Activated CD8-positive, alpha-beta memory T cell treated with anti-CD3 and anti-CD28 coated beads for 4 hours (primary cell): ENCODE measurements around the gene ACSF3.

Experiments
- DNase-seq, 2 donors: peaks; one replicate each; pipeline ENCODE4 v3.0.0-alpha.2; 2020; ENCODE audit warnings: low read depth in 2 of 2

ACSF3 gene

DNA sequence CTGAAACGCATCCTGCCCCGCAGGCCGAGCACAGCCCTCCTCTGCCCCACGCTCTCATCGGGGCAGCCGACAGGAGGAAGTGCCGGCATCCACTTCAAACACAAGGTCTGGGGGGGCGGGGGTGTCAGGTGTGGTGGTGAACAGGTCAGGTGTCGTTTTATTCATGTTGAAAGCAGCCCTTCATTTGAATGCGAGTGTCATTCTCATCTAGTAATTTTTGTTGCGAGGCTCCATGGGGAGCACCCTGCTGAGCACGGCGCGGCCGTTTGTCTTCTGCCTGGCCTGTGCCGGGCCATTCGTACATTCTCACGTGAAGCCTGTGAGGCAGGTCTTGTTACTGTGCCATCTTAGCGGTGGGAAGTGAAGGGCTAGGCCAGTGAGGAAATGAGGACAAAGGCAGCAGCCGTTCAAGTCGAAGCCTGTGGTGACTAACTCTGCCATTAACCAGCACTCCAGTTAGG, 1.9 kb downstream of the ACSF3 start:
- no peak for DNase-seq

GRCh38 chr16:89096042-89096717, 2.5 kb downstream of the ACSF3 start:
- no peak for DNase-seq

GRCh38 chr16:89096768-89097391, 3.2 kb downstream of the ACSF3 start:
- DNase-seq = peak; percentile 45 to 66

DNA sequence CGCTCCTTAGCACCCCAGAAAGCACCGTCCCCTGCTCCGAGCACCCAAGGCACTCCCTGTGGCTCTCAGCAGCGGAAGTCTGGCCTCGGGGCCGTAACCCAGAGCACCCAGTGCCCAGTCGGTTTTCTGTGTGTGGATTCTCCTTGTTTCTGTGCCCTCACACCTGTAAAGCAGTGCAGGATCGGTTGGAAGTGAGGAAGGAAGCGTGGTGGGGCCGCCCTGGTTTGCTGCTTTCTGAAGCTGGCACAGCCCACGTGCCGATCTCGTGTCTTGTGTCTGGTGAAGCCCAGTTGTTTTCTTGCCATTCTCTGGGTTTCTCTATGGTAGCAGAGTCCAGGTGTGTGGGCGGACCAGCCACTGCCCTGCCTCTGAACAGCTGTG, 3.7 kb downstream of the ACSF3 start:
- DNase-seq = no peak

DNA sequence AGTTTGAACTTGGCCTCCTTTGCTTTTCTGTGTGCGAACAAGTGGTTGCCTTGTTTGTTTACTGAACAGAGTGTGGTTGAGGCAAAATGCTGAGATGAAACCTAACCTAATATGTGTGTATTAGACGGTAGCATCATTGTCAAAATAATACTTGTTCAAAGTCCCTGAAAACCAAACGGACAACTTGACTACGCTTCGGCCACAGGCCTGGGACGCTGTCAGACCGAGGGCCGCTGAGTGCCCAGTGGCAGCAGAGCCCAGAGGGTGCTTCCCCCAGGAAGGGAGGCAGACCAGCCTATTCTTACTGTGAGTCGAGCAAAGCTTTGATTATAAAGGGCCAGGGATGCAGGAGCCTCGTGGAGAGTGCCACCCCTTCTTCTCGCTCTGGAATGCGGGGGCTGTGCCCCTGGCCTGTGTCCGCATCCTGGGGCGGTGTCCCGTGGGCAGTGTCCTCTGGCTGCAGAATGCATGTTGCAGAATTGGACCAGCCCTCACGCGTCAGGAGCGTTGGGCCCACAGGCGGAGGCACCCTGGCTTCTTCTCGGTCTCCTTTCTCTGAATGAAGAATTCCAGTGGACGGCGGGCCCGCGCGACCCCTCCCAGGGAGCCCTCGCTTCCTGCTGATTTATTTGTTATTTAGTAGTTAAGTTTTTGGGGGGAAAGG, 5.2 kb downstream of the ACSF3 start:
- no peak for DNase-seq

- DNase-seq = no peak
Observed at GRCh38 chr16:89099905-89100304, 6.3 kb downstream of the ACSF3 start.

DNA sequence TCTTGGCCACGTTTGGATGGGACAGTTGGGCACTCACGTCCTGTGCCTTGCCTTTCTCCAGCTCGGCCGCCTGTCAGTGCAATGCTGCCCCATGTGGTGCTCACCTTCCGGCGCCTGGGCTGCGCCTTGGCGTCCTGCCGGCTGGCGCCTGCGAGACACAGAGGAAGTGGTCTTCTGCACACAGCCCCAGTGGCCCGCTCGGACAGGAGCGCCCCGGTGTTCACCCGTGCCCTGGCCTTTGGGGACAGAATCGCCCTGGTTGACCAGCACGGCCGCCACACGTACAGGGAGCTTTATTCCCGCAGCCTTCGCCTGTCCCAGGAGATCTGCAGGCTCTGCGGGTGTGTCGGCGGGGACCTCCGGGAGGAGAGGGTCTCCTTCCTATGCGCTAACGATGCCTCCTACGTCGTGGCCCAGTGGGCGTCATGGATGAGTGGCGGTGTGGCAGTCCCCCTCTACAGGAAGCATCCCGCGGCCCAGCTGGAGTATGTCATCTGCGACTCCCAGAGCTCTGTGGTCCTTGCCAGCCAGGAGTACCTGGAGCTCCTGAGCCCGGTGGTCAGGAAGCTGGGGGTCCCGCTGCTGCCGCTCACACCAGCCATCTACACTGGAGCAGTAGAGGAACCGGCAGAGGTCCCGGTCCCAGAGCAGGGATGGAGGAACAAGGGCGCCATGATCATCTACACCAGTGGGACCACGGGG, 7.1 kb downstream of the ACSF3 start:
- no peak for DNase-seq

GRCh38 chr16:89101303-89102040, 7.8 kb downstream of the ACSF3 start:
- DNase-seq = no peak

DNA sequence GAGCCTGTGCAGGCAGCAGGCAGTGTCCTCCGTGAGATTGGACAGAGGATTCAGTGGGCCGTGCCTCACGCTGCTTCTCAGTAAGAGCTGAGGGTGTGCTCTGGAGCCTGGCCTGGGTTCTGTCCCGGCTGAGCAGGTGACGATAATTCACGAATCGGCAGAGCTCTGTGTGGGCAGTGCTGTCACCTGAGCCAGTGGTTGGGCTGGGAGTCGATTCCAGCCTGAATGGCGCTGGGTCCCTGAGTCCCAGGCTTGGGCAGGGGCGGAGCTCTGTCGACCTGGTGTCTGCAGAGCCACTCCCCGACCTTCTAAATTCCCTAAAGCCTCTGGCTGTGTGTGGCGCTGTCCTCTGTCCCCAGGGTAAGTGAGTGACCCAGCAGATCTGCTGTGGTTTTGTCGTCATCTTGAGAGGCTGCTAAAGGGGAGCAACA, 8.4 kb downstream of the ACSF3 start:
- no peak for DNase-seq

GRCh38 chr16:89102481-89103073, 8.9 kb downstream of the ACSF3 start:
- DNase-seq = no peak

- no peak for DNase-seq
Observed at GRCh38 chr16:89103156-89103555, 9.5 kb downstream of the ACSF3 start.

- no peak for DNase-seq
Observed at GRCh38 chr16:89103781-89104180, 10.1 kb downstream of the ACSF3 start.

DNA sequence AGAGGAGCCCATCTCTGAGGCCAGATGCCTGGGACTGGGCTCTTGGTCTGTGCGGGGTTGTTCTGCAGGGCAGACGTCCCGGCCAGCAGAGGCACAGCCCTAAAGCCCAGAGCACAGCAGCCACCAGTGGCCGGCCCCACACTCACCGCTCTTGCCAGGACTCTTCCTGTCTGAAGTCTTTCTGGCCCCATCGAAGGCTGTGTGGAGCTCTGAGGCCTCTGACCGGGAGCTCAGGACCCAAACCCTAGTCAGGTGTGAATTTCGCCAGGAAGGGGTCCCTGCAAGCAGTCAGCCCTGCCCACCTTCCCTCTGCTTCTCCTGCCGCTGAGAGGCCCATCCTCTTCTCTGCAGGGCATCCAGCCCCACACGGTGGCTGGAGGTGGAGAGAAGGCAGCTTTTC, 10.7 kb downstream of the ACSF3 start:
- DNase-seq = no peak

DNA sequence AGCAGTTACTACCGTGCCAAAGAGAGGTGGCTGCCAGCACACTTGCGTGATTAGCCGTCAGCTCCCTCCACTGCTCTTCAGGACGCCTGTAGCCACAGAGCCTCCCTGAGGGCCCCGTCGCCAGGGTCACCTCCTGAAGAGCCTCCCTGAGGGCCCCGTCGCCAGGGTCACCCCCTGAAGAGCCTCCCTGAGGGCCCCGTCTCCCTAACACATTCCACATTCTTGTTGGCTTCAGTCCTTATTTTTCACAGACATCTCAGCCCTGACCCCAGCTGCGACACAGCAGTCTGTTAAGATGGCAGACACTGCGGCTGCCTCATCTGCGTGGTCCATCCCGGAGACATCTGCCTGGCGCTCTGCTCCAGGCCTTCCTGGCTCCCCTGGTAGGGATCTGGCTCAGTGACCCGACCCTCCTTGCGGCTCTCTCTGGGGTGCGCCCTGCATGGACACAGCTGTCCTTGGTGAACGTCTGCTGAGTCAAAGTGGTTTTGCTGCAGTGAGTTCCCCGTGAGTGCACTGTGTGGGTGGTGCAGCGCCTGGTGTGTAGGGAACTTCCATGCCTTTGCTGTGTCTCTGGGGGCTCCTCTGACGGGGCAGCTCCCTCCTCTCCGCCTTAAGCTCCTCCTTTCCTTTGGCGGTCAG, 11.4 kb downstream of the ACSF3 start:
- DNase-seq = no peak

- DNase-seq = no peak
Observed at GRCh38 chr16:89105599-89106151, 12.0 kb downstream of the ACSF3 start.

- no peak for DNase-seq
Observed at GRCh38 chr16:89106533-89107202, 13.0 kb downstream of the ACSF3 start.

- no peak for DNase-seq
Observed at GRCh38 chr16:89107203-89107582, 13.5 kb downstream of the ACSF3 start.

DNA sequence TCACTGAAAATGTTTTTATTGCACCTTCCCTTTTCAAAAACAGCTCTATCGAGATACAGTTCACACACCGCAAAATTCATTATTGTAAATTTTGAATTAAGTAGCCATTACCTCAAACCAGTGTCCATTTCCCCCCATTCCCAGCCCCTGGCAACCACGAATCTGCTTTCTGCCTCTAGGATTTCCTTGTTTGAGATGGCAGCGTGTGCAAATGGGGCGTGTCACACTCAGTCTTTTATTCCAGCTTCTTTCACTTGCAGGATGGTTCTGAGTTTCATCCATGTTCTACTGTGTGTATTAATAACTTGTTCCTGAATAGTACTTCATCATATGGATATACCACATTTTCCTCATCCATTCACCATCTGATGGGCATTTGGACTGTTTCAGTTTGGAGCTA, 14.8 kb downstream of the ACSF3 start:
- DNase-seq = no peak

- no peak for DNase-seq
Observed at GRCh38 chr16:89110641-89111040, 17.0 kb downstream of the ACSF3 start.

- no peak for DNase-seq
Observed at GRCh38 chr16:89111263-89111662, 17.6 kb downstream of the ACSF3 start.
